Endodermal cell (in vitro differentiated cells): ENCODE data around the gene BBS10. TPM values are rescaled to one million over a fixed set of nuclear protein-coding genes. Genes with fewer than 3 reads are reported as not detected.

ENCODE experiments used
- DNase-seq: peaks from one replicate; pipeline ENCODE4 v3.0.0-alpha.2; 2017
- H3K27ac ChIP-seq: 2 replicates; pipeline ENCODE4 v1.5.1; 2013; ENCODE audit warnings: mild to moderate bottlenecking, low read depth, low read length, moderate library complexity
- H3K27me3 ChIP-seq: 2 replicates; pipeline ENCODE4 v1.6.1; 2013; ENCODE audit warnings: mild to moderate bottlenecking, low read length, moderate library complexity; ENCODE audit not compliant: insufficient read depth, control insufficient read depth, poor library complexity, severe bottlenecking
- H3K36me3 ChIP-seq: 2 replicates; pipeline ENCODE4 v1.7.0; 2013; ENCODE audit warnings: mild to moderate bottlenecking, low read length, moderate library complexity; ENCODE audit not compliant: control insufficient read depth, insufficient read depth
- H3K4me1 ChIP-seq: one replicate; pipeline ENCODE4 v1.7.0; 2013; ENCODE audit warnings: low read length; ENCODE audit not compliant: control insufficient read depth, insufficient read depth
- H3K4me3 ChIP-seq: 2 replicates; pipeline ENCODE4 v1.5.1; 2013; ENCODE audit warnings: mild to moderate bottlenecking, low read length, moderate library complexity
- H3K9ac ChIP-seq: 2 replicates; pipeline ENCODE4 v1.6.1; 2013; ENCODE audit warnings: mild to moderate bottlenecking, low read length, moderate library complexity; ENCODE audit not compliant: poor library complexity, severe bottlenecking; ENCODE audit errors: extremely low read depth
- H3K9me3 ChIP-seq: 2 replicates; pipeline ENCODE4 v1.6.1; 2013; ENCODE audit warnings: mild to moderate bottlenecking, low read length, moderate library complexity; ENCODE audit not compliant: control insufficient read depth
- H3K27ac Mint-ChIP-seq: 2 replicates; pipeline ENCODE4 v1.8.0; 2020; ENCODE audit warnings: mixed read lengths
- H3K27me3 Mint-ChIP-seq: 2 replicates; pipeline ENCODE4 v1.8.0; 2021; ENCODE audit warnings: mild to moderate bottlenecking, mixed read lengths; ENCODE audit not compliant: insufficient read depth
- H3K36me3 Mint-ChIP-seq: 2 replicates; pipeline ENCODE4 v1.8.0; 2020; ENCODE audit warnings: low read depth, mixed read lengths
- H3K4me1 Mint-ChIP-seq: 2 replicates; pipeline ENCODE4 v1.8.0; 2020; ENCODE audit warnings: mixed read lengths
- H3K4me3 Mint-ChIP-seq: 2 replicates; pipeline ENCODE4 v1.8.0; 2020; ENCODE audit warnings: mild to moderate bottlenecking, moderate library complexity, mixed read lengths
- H3K9me3 Mint-ChIP-seq: 2 replicates; pipeline ENCODE4 v1.8.0; 2020; ENCODE audit warnings: mild to moderate bottlenecking, mixed read lengths
- WGBS, 2 experiments: methylation state at CpG; one replicate each; pipeline versions ENCODE4 v1.1.5 to v1.1.7; 2013; ENCODE audit warnings: missing lambda C conversion rate in 2 of 2, mixed read lengths in 1 of 2; ENCODE audit not compliant: insufficient coverage in 1 of 2, insufficient read length in 1 of 2; 5-methylcytosine and 5-hydroxymethylcytosine counted together
- total RNA-seq, 2 donors: library from RNA; stranded (reverse); fragmentation: NEBNext Ultra II Directional in 1 of 2; extraction: Animal tissue kit (Norgen Biotek cat#: 25700) in 1 of 2; gene quantifications; 2 replicates in 1 of 2; 3 replicates in 1 of 2; pipeline ENCODE4 v1.2.1, GENCODE V29; 2021
- TF ChIP-seq, protein P1 (sequence below): fragments of 200-600 bp; sonication (generic); conservative IDR thresholded peaks from 2 replicates; pipeline ENCODE4 v1.5.0; 2021; ENCODE audit warnings: antibody characterized with exemption, mild to moderate bottlenecking

Gene BBS10
- total RNA-seq, 2 donors from 2014 or later: 9.3 to 9.5 TPM

DNA sequence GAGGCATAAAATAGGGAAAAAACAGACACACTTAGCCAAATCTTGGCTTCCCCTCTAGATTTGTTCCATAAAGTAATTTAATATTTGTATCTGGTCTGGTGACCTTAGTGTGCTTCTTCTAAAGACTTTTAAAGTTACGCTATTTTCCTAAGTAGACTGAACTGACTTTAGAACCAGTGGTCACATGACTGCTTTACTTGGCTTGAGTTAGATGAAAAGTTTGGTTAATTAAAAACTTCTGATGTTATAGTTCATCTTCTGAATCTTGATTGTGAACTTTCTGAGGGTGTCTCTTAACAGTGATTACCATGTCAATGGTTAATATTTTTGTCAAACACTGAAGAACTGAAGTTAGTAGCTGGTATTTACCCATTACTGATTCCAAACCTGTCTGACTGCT is 2.6 kb downstream of the BBS10 start:
- Histone ChIP-seq H3K9ac (no peak overlapping the region), H3K4me3 (no peak overlapping the region), H3K36me3 (no peaks in the 10 kb centered on the region), H3K27ac (no peak overlapping the region), H3K9me3 (no peaks in the 10 kb centered on the region), H3K4me1 (peaks cover 5% of the 10 kb centered on the region), H3K27me3 (no peaks in the 10 kb centered on the region)
- DNase-seq: no peak
- Mint-ChIP-seq H3K27me3 (peaks cover 3% of the 10 kb centered on the region), H3K36me3 (no peaks in the 10 kb centered on the region), H3K27ac (no peak overlapping the region), H3K4me3 (no peak overlapping the region), H3K4me1 (peaks cover 2% of the 10 kb centered on the region), H3K9me3 (no peaks in the 10 kb centered on the region)
- TF ChIP-seq, protein P1, sequence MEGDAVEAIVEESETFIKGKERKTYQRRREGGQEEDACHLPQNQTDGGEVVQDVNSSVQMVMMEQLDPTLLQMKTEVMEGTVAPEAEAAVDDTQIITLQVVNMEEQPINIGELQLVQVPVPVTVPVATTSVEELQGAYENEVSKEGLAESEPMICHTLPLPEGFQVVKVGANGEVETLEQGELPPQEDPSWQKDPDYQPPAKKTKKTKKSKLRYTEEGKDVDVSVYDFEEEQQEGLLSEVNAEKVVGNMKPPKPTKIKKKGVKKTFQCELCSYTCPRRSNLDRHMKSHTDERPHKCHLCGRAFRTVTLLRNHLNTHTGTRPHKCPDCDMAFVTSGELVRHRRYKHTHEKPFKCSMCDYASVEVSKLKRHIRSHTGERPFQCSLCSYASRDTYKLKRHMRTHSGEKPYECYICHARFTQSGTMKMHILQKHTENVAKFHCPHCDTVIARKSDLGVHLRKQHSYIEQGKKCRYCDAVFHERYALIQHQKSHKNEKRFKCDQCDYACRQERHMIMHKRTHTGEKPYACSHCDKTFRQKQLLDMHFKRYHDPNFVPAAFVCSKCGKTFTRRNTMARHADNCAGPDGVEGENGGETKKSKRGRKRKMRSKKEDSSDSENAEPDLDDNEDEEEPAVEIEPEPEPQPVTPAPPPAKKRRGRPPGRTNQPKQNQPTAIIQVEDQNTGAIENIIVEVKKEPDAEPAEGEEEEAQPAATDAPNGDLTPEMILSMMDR: no peak
- 97 to 100% methylated on average over 1 of the region's 1 CpG for whole genome bisulfite sequencing, 2 experiments

DNA sequence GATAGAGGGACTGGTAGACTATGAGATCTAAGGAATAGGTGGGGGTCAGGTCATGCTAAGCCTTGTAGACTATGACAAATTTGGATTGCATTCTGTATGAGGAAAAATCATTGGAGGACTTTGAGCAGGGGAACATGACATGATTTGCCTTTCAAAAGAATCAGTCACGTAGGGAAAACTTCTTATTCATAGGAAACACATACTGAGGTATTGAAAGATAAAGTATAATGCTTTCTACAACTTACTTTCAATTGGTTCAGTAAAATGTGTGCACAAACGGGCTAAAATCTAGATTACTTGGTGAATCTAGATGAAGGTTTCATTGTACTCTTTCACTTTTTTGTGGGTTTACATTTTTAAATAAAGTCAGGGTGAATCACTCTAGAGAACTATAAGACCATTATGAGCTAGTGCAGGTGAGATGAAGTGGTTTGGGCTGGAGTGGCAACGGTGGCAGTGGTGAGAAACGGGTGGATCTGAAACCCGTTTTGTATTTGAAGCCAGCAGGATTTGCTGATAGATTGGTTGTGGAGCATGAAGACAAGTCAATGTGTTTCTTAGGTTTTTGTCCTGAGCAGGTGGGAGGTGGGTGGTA is 6.7 kb downstream of the BBS10 start:
- WGBS, 2 experiments: 78 to 93% methylated on average over 4 to 5 of the region's 5 CpGs
- H3K4me3 ChIP-seq: no peak overlapping the region
- DNase-seq: no peak
- no peak overlapping the region for H3K4me3 Mint-ChIP-seq
- TF ChIP-seq, protein P1: no peak
- H3K27me3 ChIP-seq: no peaks in the 10 kb centered on the region
- no peak overlapping the region for H3K9ac ChIP-seq
- H3K4me1 Mint-ChIP-seq: peaks cover 2% of the 10 kb centered on the region
- no peak overlapping the region for H3K27ac Mint-ChIP-seq
- no peaks in the 10 kb centered on the region for H3K4me1 ChIP-seq
- no peaks in the 10 kb centered on the region for H3K9me3 Mint-ChIP-seq
- peaks cover 3% of the 10 kb centered on the region for H3K27me3 Mint-ChIP-seq
- H3K36me3 ChIP-seq: no peaks in the 10 kb centered on the region
- no peaks in the 10 kb centered on the region for H3K9me3 ChIP-seq
- no peak overlapping the region for H3K27ac ChIP-seq
- no peaks in the 10 kb centered on the region for H3K36me3 Mint-ChIP-seq

DNA sequence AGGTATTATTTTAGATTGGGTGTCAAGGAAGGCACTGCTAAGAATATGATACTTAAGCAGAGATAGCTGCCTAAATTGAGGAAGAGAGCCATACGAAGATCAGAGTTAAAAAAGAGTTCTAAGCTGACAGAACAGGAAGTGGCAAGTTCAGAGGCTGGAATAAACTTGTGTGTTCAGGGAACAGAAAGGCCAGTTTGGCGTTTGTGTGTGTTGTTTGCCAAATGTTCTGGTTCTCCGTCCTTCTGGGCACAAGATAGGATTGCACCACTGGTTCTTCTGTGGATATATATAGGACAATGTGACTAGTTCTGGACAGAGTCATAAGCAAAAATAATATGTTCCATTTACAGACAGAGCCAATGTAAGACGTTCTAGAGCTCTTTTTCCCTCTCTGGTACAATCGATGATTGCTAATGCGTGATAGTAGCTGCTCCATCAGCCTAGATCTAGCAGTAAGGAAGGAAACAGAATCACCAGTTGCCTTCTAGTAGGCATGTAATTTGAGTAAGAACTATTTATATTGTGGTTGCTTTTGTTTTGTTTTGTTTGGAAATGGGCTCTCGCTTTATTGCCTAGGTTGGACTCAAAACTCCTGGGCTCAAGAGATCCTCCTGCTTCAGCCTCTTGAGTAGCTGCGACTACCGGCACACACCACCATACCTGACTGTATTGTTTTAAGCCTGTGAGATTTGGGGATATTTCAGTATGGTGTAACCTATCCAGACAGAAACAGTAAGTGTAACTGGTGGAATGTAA is 7.4 kb downstream of the BBS10 start:
- Mint-ChIP-seq H3K27ac (no peak overlapping the region), H3K36me3 (no peaks in the 10 kb centered on the region), H3K9me3 (no peaks in the 10 kb centered on the region), H3K4me3 (no peak overlapping the region), H3K27me3 (peaks cover 3% of the 10 kb centered on the region), H3K4me1 (no peaks in the 10 kb centered on the region)
- H3K36me3 ChIP-seq: no peaks in the 10 kb centered on the region
- no peaks in the 10 kb centered on the region for H3K27me3 ChIP-seq
- H3K9ac ChIP-seq: no peak overlapping the region
- no peaks in the 10 kb centered on the region for H3K9me3 ChIP-seq
- no peak overlapping the region for H3K4me3 ChIP-seq
- TF ChIP-seq, protein P1: no peak
- 89 to 97% methylated on average over 6 to 9 of the region's 9 CpGs for WGBS, 2 experiments
- H3K4me1 ChIP-seq: no peaks in the 10 kb centered on the region
- no peak overlapping the region for H3K27ac ChIP-seq
- DNase-seq: no peak
